GM12892 (cell line): ENCODE measurements around the gene CDH4.

Experiments used
- POLR2A ChIP-seq: IDR thresholded peaks from 2 replicates; pipeline ENCODE4 v1.6.1; 2011; ENCODE audit warnings: low read depth, low read length, control low read depth
- POLR2AphosphoS5 ChIP-seq: IDR thresholded peaks from 2 replicates; pipeline ENCODE4 v1.6.1; 2011; ENCODE audit warnings: low read depth, low read length, control low read depth
- TAF1 ChIP-seq: IDR thresholded peaks from 2 replicates; pipeline ENCODE4 v1.6.1; 2011; ENCODE audit warnings: low read depth, mild to moderate bottlenecking, control low read depth, low read length, borderline replicate concordance

GRCh38 chr20:61665528-61666470 lies 413.7 kb downstream of the CDH4 start:
- TF ChIP-seq TAF1 = no peak
- TF ChIP-seq POLR2AphosphoS5 = no peak
- no peak for TF ChIP-seq POLR2A
